ENCODE data around the gene MTHFD1L. TPM values are rescaled to one million over a fixed set of nuclear protein-coding genes. Genes with fewer than 3 reads are reported as not detected.
"Not testable (repeated sequence)": the region's sequence is repeated elsewhere in the genome, so short reads cannot be mapped to it uniquely, and the experiment has no call there.

MTHFD1L gene
- total RNA-seq, 3 donors from 2014 or later (not counting 1 experiment from before 2014, with no cell fraction given), result 3.8 to 4.5 (median 4.3) TPM

DNA sequence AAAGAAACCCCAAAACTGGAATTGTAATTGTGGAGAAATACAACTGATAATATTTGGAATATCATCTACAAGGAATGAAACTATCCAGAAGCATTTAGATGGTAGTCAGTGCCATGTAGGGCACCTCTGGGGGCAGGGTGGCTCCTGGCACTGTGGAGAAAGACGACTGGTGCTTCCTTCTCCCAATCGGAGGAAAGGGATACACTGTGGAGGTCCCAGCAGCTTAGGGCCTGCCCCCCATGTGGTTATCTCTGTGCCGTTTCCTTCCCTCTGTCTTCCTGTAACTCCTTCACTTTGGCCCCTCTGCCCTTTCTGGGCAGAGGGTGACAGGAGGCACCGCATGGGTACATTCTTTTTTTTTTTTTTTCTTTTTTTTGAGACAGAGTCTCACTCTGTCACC lies 178.4 kb downstream of the MTHFD1L start:
- 90% methylated on average over 4 of the region's 4 CpGs for WGBS (ENCODE audit: insufficient coverage)
- H3K36me3 Mint-ChIP-seq, result no peaks in the 10 kb centered on the region
- H3K27ac Mint-ChIP-seq, result no peak overlapping the region
- Histone ChIP-seq H3K27ac (ENCODE audit: low read length) (no peak overlapping the region), H3K4me3 (ENCODE audit: low read length) (no peak overlapping the region), H3K9me3 (ENCODE audit: control insufficient read depth, insufficient read depth, low read length) (no peaks in the 10 kb centered on the region), H3K27me3 (ENCODE audit: control insufficient read depth, insufficient read depth, low read length) (no peaks in the 10 kb centered on the region), H3K4me1 (ENCODE audit: control insufficient read depth, insufficient read depth, low read length) (no peaks in the 10 kb centered on the region), H3K36me3 (ENCODE audit: control insufficient read depth, insufficient read depth, low read length) (no peaks in the 10 kb centered on the region)
- H3K4me3 Mint-ChIP-seq, result no peak overlapping the region
- DNase-seq, result no peak
- H3K9me3 Mint-ChIP-seq, result no peaks in the 10 kb centered on the region
- intact Hi-C loops (cut with micrococcal nuclease), result no loop called here
- TF ChIP-seq, protein P1, sequence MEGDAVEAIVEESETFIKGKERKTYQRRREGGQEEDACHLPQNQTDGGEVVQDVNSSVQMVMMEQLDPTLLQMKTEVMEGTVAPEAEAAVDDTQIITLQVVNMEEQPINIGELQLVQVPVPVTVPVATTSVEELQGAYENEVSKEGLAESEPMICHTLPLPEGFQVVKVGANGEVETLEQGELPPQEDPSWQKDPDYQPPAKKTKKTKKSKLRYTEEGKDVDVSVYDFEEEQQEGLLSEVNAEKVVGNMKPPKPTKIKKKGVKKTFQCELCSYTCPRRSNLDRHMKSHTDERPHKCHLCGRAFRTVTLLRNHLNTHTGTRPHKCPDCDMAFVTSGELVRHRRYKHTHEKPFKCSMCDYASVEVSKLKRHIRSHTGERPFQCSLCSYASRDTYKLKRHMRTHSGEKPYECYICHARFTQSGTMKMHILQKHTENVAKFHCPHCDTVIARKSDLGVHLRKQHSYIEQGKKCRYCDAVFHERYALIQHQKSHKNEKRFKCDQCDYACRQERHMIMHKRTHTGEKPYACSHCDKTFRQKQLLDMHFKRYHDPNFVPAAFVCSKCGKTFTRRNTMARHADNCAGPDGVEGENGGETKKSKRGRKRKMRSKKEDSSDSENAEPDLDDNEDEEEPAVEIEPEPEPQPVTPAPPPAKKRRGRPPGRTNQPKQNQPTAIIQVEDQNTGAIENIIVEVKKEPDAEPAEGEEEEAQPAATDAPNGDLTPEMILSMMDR (IDR thresholded peaks at IDR 0.05), result no peak
- no peaks in the 10 kb centered on the region for H3K4me1 Mint-ChIP-seq
- no peaks in the 10 kb centered on the region for H3K27me3 Mint-ChIP-seq (ENCODE audit: low read depth in 2 of 2)
- ATAC-seq, result no peak

DNA sequence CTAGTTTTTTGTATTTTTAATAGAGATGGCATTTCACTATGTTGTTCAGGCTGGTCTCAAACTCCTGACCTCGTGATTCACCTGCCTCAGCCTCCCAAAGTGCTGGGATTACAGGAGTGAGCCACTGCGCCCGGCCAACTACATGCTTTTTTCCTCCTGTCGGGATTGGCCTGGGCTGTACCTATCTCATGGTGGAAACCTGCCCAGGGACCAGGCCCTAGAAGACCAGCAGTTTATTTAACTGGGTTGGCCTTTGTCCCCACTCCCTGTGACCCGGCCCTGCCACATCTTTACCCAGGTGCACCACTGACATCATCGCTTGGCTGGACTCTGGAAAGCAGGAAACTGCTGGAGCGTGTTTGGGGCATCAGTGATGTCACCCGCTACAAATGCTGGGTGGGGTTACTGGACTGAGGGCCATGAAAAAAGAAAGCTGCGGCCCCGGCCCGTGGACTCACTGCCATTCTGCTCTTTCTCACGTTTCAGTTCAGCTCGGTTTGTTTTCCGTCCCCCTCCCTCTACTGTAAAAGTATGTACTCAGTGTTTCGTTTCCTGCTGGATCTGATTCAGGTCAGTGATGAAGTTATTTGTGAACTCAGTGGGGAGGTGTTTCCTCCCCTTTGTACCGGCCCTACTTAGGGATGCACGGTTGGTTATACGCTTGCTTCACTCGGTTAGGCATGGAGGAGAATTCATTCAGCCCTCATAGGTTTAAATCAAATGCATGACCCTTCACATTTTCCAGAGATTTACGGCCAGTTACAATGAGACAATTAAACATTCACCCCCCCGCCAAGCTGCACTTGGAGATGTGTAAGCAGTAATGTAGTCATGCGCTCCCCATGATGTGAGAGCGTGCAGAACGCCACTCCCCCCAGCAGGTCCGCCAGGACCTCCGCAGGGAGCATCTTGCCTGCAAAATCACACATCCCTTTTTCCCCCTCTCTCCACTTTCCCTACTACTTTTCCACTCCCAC lies 179.3 kb downstream of the MTHFD1L start:
- Mint-ChIP-seq H3K27ac (no peak overlapping the region), H3K4me1 (no peaks in the 10 kb centered on the region)
- 93% methylated on average over 25 of the region's 26 CpGs for WGBS (ENCODE audit: insufficient coverage)

DNA sequence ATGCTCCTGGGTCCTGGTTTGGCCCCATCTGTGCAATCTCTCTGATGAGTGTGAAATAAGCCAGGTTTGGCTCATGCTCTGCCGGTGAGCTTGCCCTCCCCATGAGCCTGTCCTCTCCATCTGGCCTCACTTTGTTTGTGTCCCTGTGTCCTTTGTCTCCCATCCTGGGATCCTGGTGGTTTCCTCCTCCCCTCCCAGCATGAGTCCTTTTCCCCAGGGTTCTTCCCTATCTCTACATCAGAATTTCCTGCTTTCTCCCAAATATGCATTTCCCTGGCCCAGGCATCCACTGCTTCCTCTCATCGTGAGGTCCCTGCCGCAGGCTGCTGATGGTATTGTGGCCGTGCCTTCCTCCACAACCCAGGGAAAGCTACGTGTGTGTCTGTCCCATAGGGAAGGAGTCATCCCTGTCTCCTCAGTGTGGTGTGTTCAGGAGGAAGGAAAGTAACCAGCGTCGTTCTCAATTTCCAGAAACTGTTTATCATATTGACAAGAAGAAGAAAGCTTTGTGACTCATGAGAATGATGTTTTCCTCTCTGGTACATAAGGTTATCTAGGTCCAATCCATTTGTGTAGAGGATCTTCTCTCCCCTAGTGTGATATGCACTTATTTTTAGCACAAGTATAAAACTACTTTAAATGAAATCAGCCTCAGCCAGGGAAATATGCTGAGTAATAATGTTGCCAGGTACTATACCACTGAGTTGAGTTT lies 180.2 kb downstream of the MTHFD1L start:
- H3K27ac ChIP-seq (ENCODE audit: low read length); DNase-seq; H3K9me3 Mint-ChIP-seq; H3K36me3 Mint-ChIP-seq; H3K4me3 Mint-ChIP-seq; intact Hi-C loops (cut with micrococcal nuclease); H3K4me1 ChIP-seq (ENCODE audit: control insufficient read depth, insufficient read depth, low read length); H3K4me1 Mint-ChIP-seq; H3K27me3 Mint-ChIP-seq (ENCODE audit: low read depth in 2 of 2); H3K4me3 ChIP-seq (ENCODE audit: low read length); H3K27ac Mint-ChIP-seq; H3K27me3 ChIP-seq (ENCODE audit: control insufficient read depth, insufficient read depth, low read length); H3K36me3 ChIP-seq (ENCODE audit: control insufficient read depth, insufficient read depth, low read length); ATAC-seq; H3K9me3 ChIP-seq (ENCODE audit: control insufficient read depth, insufficient read depth, low read length): not testable (repeated sequence)
- WGBS (ENCODE audit: insufficient coverage), result 91% methylated on average over 7 of the region's 7 CpGs

More for the DNA sequence above, 179.3 kb downstream of the MTHFD1L start:
- Histone ChIP-seq H3K27ac (ENCODE audit: low read length) (no peak overlapping the region), H3K27me3 (ENCODE audit: control insufficient read depth, insufficient read depth, low read length) (no peaks in the 10 kb centered on the region), H3K4me3 (ENCODE audit: low read length) (no peak overlapping the region), H3K36me3 (ENCODE audit: control insufficient read depth, insufficient read depth, low read length) (no peaks in the 10 kb centered on the region), H3K9me3 (ENCODE audit: control insufficient read depth, insufficient read depth, low read length) (no peaks in the 10 kb centered on the region), H3K4me1 (ENCODE audit: control insufficient read depth, insufficient read depth, low read length) (no peaks in the 10 kb centered on the region)
- TF ChIP-seq, protein P1 (IDR thresholded peaks at IDR 0.05), result no peak
- ATAC-seq (no peak), DNase-seq (no peak)
- Mint-ChIP-seq H3K9me3 (no peaks in the 10 kb centered on the region), H3K27me3 (ENCODE audit: low read depth in 2 of 2) (no peaks in the 10 kb centered on the region), H3K36me3 (no peaks in the 10 kb centered on the region), H3K4me3 (no peak overlapping the region)
- intact Hi-C loops (cut with micrococcal nuclease), result no loop called here

DNA sequence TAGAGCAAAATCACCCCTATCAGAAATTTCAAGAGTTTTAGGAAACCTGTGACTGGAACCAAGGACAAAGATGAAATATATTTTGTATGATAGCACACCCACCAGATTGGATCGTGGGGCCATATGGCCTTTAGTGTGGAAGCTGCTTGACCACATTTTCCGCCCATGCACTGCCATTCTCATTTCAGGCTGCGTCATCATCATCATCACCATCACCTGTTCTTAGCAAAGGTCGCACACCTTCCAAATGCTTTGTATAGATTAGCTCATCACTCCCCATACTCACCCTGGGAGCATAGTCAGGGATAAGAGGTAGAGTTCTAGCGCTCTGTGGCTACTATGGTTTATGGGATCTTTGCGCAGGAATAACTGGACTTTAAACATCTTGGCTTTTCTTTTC lies 185.7 kb downstream of the MTHFD1L start:
- DNase-seq (no peak), ATAC-seq (no peak)
- TF ChIP-seq, protein P1 (IDR thresholded peaks at IDR 0.05), result no peak
- Histone ChIP-seq H3K9me3 (ENCODE audit: control insufficient read depth, insufficient read depth, low read length) (no peaks in the 10 kb centered on the region), H3K27me3 (ENCODE audit: control insufficient read depth, insufficient read depth, low read length) (no peaks in the 10 kb centered on the region), H3K4me3 (ENCODE audit: low read length) (no peak overlapping the region), H3K36me3 (ENCODE audit: control insufficient read depth, insufficient read depth, low read length) (no peaks in the 10 kb centered on the region), H3K27ac (ENCODE audit: low read length) (no peak overlapping the region), H3K4me1 (ENCODE audit: control insufficient read depth, insufficient read depth, low read length) (no peaks in the 10 kb centered on the region)
- no peaks in the 10 kb centered on the region for H3K4me1 Mint-ChIP-seq
- intact Hi-C loops (cut with micrococcal nuclease), result no loop called here
- H3K36me3 Mint-ChIP-seq, result no peaks in the 10 kb centered on the region
- H3K9me3 Mint-ChIP-seq, result no peaks in the 10 kb centered on the region
- WGBS (ENCODE audit: insufficient coverage), result 96% methylated on average over 5 of the region's 6 CpGs
- no peak overlapping the region for H3K27ac Mint-ChIP-seq
- no peaks in the 10 kb centered on the region for H3K27me3 Mint-ChIP-seq (ENCODE audit: low read depth in 2 of 2)
- no peak overlapping the region for H3K4me3 Mint-ChIP-seq
